Measurements from ENCODE around the gene RACGAP1.
A peak's percentile ranks its signal among the peaks of the same experiment; 100 is the strongest.

The RACGAP1 gene

DNA sequence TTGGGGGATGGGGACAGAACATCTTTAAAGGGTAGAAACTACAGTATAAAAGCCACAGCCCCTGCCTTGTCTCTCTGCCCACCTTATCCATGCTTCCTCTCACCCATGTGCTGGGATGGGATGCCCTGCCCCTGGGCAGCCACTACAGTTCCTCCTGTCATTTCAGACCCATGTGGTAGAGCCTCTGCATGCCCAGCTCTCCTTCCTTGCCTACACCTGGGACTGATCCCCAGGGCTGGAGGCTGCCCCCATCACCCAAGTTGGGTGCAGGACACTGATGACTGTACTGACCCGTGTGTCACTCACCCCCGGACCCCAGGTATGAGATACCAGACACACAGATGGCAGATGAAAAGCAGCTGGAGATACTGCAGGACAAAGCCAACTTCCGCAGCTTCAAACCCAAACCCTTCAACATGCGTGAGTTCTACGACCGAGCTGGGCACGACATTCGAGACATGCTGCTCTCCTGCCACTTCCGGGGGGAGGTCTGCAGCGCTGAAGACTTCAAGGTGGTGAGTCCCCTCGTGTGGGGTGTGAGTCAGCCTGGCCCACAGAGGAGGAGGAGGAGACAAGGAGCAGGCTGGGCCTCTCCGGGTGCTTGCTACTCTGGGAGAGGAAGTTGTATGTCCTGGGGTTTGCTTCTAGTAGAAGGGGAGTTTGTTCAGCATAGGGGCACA is 34.3 kb upstream of the RACGAP1 start:
- Mint-ChIP-seq H3K27me3 (peaks cover 6% of the 10 kb centered on the region), H3K36me3 (peaks cover 4% of the 10 kb centered on the region), H3K4me1 (ENCODE audit: low read depth) (peaks cover 48% of the 10 kb centered on the region), H3K27ac (peak overlapping the region; percentile 91), H3K9me3 (ENCODE audit: low read depth) (no peaks in the 10 kb centered on the region), H3K4me3 (peak overlapping the region; percentile 85)

GRCh38 chr12:50058743-50059312 is 33.5 kb upstream of the RACGAP1 start:
- peak overlapping the region; percentile 91 for H3K27ac Mint-ChIP-seq
- H3K27me3 Mint-ChIP-seq, result peaks cover 6% of the 10 kb centered on the region
- peaks cover 4% of the 10 kb centered on the region for H3K36me3 Mint-ChIP-seq
- H3K9me3 Mint-ChIP-seq (ENCODE audit: low read depth), result no peaks in the 10 kb centered on the region
- H3K4me3 Mint-ChIP-seq, result peak overlapping the region; percentile 85
- H3K4me1 Mint-ChIP-seq (ENCODE audit: low read depth), result peaks cover 48% of the 10 kb centered on the region

- H3K4me1 Mint-ChIP-seq (ENCODE audit: low read depth), result peaks cover 48% of the 10 kb centered on the region
- no peaks in the 10 kb centered on the region for H3K9me3 Mint-ChIP-seq (ENCODE audit: low read depth)
- peak overlapping the region; percentile 46 for H3K27ac Mint-ChIP-seq
- peaks cover 4% of the 10 kb centered on the region for H3K36me3 Mint-ChIP-seq
- H3K27me3 Mint-ChIP-seq, result peaks cover 9% of the 10 kb centered on the region
- H3K4me3 Mint-ChIP-seq, result peak overlapping the region; percentile 85
Measured at GRCh38 chr12:50057896-50058670, 32.8 kb upstream of the RACGAP1 start.

- peaks cover 10% of the 10 kb centered on the region for H3K27me3 Mint-ChIP-seq
- H3K27ac Mint-ChIP-seq, result peak within 1 kb of the TSS; percentile 83
- H3K9me3 Mint-ChIP-seq (ENCODE audit: low read depth), result no peaks in the 10 kb centered on the region
- peak within 1 kb of the TSS; percentile 96 for H3K4me3 Mint-ChIP-seq
- peaks cover 4% of the 10 kb centered on the region for H3K36me3 Mint-ChIP-seq
- H3K4me1 Mint-ChIP-seq (ENCODE audit: low read depth), result peaks cover 48% of the 10 kb centered on the region
Measured at GRCh38 chr12:50057000-50057841, 31.9 kb upstream of the RACGAP1 start, which contains the start of gene ASIC1. ASIC1 (plus strand) TSS chr12:50057596; CDS start chr12:50058767, 1,171 bp downstream.

DNA sequence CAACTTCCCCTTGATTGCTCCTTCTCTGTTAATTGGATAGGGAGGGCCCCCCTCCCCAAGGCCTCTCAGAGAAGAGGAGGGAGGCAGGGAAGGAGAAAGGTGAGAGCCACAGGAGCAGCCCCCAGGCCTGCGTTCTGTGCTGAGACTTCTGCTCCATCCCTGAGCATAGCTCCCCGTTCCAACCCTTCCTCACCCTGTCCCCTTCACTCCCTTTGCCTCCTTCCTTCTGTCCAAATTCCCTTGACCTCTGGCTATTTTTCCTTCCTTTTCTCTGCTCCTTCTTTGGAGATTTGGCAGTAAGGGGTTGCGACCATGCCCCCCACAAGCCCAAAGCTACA is 31.3 kb upstream of the RACGAP1 start:
- Mint-ChIP-seq H3K27me3 (peaks cover 15% of the 10 kb centered on the region), H3K9me3 (ENCODE audit: low read depth) (no peaks in the 10 kb centered on the region), H3K4me3 (peak overlapping the region; percentile 96), H3K27ac (peak overlapping the region; percentile 83), H3K4me1 (ENCODE audit: low read depth) (peaks cover 49% of the 10 kb centered on the region), H3K36me3 (peaks cover 3% of the 10 kb centered on the region)

- H3K4me1 Mint-ChIP-seq (ENCODE audit: low read depth), result peaks cover 45% of the 10 kb centered on the region
- no peaks in the 10 kb centered on the region for H3K36me3 Mint-ChIP-seq
- H3K4me3 Mint-ChIP-seq, result peak overlapping the region; percentile 96
- no peaks in the 10 kb centered on the region for H3K9me3 Mint-ChIP-seq (ENCODE audit: low read depth)
- H3K27me3 Mint-ChIP-seq, result peaks cover 19% of the 10 kb centered on the region
- H3K27ac Mint-ChIP-seq, result peak overlapping the region; percentile 76
Measured at GRCh38 chr12:50055831-50056638, 30.7 kb upstream of the RACGAP1 start.

DNA sequence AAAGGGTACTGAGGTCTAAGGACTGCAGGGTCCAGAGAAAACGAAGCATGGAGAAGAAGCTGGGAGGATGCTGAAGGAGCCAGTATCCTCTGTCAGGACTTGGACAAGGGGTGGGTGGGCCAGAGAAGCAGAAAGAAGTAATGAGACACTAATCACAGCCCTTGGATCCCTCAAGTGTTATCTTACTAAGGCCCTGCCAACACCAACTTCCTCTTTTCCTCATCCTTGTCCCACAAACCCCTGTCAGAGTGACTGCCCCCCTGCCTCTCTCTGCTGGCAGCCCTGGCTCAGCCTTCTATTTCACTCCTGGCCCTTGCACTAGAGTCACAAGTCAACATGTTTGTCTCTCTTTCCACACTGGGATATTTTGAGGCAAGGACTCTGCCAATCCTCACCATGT is 28.3 kb upstream of the RACGAP1 start:
- Mint-ChIP-seq H3K36me3 (peaks cover 3% of the 10 kb centered on the region), H3K4me3 (no peak overlapping the region), H3K27ac (no peak overlapping the region), H3K9me3 (ENCODE audit: low read depth) (no peaks in the 10 kb centered on the region), H3K4me1 (ENCODE audit: low read depth) (peaks cover 24% of the 10 kb centered on the region), H3K27me3 (peaks cover 29% of the 10 kb centered on the region)

DNA sequence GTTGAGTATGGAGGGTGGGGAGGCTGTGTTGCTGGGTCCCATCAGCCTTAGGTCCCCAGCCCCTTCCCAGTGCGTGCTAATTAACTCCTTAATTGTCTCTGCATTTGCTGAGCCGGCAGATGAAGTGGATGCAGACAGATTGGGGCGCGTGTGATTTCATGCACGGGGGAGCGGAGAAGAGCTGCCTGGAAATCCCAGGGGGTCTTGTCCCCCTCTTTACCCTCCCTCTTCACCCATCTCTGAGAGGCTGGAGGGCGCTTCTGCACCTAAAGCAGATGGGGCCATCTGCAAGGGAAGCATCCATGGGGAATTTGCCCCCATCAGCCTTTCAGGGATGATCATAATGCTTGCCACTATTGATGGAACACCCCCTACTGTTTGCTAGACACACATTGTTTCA is 27.7 kb upstream of the RACGAP1 start:
- no peak overlapping the region for H3K27ac Mint-ChIP-seq
- H3K36me3 Mint-ChIP-seq, result peaks cover 3% of the 10 kb centered on the region
- H3K9me3 Mint-ChIP-seq (ENCODE audit: low read depth), result no peaks in the 10 kb centered on the region
- peaks cover 29% of the 10 kb centered on the region for H3K27me3 Mint-ChIP-seq
- H3K4me1 Mint-ChIP-seq (ENCODE audit: low read depth), result peaks cover 23% of the 10 kb centered on the region
- H3K4me3 Mint-ChIP-seq, result no peak overlapping the region

GRCh38 chr12:50052544-50052943 is 27.2 kb upstream of the RACGAP1 start:
- Mint-ChIP-seq H3K27me3 (peaks cover 29% of the 10 kb centered on the region), H3K9me3 (ENCODE audit: low read depth) (no peaks in the 10 kb centered on the region), H3K4me1 (ENCODE audit: low read depth) (peaks cover 23% of the 10 kb centered on the region), H3K36me3 (peaks cover 3% of the 10 kb centered on the region), H3K4me3 (no peak overlapping the region), H3K27ac (no peak overlapping the region)

DNA sequence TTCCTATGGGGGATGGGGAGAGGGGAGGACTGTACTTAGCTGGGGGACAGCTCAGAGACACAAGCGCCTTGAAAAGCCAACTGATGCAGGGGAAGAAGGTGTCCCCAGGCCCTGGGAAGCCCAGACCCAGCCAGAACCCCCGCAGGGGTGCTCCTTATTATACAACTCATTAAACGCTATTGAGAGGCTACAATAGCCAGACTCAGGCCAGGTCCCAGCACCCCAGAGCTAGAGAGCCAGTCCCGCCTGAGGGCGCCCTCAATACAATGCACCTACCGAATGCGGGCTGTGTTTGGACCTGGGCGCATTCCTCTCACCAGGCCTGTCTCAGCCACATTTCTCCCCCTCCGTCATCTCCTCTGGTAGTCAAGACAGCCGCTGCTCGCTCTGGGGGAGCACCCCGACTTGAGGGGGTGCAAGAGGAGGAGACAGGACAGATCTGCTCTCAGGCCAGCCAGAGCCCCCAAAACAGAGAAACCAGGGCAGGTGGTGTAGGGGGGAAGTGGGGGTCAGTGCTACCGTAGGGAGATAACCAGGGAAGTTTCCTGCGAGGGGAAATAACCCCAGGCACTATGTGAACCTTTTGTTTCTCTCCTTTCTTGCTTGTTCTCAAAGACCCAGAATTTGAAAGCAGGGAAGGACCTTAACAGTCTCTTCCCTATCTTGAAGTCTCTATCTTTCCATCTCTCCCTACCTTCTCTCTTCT is 26.0 kb upstream of the RACGAP1 start:
- H3K9me3 Mint-ChIP-seq (ENCODE audit: low read depth), result no peaks in the 10 kb centered on the region
- no peak overlapping the region for H3K27ac Mint-ChIP-seq
- H3K36me3 Mint-ChIP-seq, result peaks cover 3% of the 10 kb centered on the region
- H3K27me3 Mint-ChIP-seq, result peaks cover 25% of the 10 kb centered on the region
- no peak overlapping the region for H3K4me3 Mint-ChIP-seq
- H3K4me1 Mint-ChIP-seq (ENCODE audit: low read depth), result peaks cover 14% of the 10 kb centered on the region

GRCh38 chr12:50050410-50051098 is 25.3 kb upstream of the RACGAP1 start:
- H3K4me1 Mint-ChIP-seq (ENCODE audit: low read depth), result peaks cover 7% of the 10 kb centered on the region
- H3K9me3 Mint-ChIP-seq (ENCODE audit: low read depth), result no peaks in the 10 kb centered on the region
- peaks cover 23% of the 10 kb centered on the region for H3K27me3 Mint-ChIP-seq
- H3K4me3 Mint-ChIP-seq, result no peak overlapping the region
- H3K27ac Mint-ChIP-seq, result no peak overlapping the region
- peaks cover 3% of the 10 kb centered on the region for H3K36me3 Mint-ChIP-seq

DNA sequence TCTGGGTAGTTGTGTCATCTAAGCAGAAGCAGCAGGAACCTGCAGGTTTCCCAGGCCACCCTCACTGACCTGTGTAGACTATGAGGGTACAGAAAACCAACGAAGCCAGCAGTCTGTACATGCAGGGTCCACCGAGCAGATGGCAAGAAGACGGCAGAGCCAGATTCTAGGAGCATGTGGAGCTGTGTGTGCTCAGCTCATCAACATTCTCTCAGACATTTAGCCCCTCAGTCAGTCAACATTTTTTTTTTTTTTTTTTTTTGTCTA is 24.8 kb upstream of the RACGAP1 start:
- H3K27me3 Mint-ChIP-seq, result peaks cover 23% of the 10 kb centered on the region
- H3K36me3 Mint-ChIP-seq, result peaks cover 3% of the 10 kb centered on the region
- H3K4me3 Mint-ChIP-seq, result no peak overlapping the region

More for the DNA sequence above, 24.8 kb upstream of the RACGAP1 start:
- Mint-ChIP-seq H3K27ac (no peak overlapping the region), H3K9me3 (ENCODE audit: low read depth) (no peaks in the 10 kb centered on the region), H3K4me1 (ENCODE audit: low read depth) (peaks cover 6% of the 10 kb centered on the region)
